ENCODE measurements around the gene ULBP1.
"Not testable (repeated sequence)": the region's sequence is repeated elsewhere in the genome, so short reads cannot be mapped to it uniquely, and the experiment has no call there.

ULBP1 gene

DNA sequence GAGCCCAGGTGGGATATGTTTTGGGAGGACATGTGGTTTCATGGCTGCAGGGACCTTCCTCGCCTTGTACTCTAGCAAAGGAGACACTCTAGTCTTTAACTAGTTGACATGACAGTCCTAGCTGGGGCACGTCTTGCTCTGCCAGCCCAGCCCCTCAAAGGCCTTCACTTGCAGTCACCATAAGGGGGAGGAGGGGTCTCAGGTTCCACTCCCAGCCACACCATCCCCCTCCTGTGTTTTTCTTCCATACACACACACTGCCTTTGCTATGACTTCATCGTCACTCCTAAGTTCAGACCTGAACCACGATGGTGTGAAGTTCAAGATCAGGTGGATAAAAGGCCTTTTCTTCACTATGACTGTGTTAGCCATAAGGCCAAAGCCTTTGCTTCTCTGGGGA, 13.5 kb downstream of the ULBP1 start:
- DNase-seq (ENCODE audit: low spot score): no peak

GRCh38 chr6:149978610-149979009, 14.9 kb downstream of the ULBP1 start:
- no peak for DNase-seq (ENCODE audit: low spot score)

GRCh38 chr6:149979293-149979692, 15.6 kb downstream of the ULBP1 start:
- DNase-seq (ENCODE audit: low spot score): no peak

DNA sequence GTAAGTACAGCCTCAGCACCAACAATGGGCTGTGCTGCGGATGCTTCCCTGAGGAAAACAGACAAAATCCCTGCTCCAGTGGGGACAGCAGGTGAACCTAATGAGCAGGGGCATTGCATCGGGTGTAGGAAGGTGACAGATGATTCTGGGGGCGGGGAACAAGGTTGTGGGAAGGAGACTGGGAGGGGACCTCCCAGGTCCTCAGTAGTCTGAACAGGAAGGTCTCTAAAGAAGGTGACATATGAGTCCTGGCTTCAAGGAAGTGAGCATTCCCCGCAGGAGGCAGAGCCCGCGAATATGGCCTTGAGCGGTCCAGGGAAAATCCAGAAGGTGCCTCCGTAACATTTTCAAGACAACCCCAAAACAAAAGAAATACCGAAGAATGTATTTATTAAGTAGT, 19.4 kb downstream of the ULBP1 start:
- DNase-seq (ENCODE audit: low spot score): no peak

DNA sequence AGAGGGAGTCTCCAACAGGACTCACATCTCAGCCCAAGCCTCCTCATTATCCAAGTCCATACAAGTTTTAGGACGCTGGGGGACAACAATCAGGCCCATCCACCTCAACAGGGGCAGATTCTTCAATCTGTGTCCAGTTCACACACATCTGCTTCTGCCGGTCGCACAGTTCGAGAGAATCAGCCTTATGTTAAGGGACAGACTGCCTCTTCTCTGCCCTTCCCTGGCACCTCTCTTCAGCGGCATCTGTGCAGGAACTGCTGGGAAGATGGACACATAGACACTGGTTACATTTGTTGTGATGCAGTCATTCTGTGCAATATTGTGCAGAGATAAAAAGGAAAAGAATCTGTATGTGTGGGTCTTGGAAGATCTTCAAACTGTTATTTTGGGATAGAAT, 21.0 kb downstream of the ULBP1 start:
- DNase-seq (ENCODE audit: low spot score): no peak

DNA sequence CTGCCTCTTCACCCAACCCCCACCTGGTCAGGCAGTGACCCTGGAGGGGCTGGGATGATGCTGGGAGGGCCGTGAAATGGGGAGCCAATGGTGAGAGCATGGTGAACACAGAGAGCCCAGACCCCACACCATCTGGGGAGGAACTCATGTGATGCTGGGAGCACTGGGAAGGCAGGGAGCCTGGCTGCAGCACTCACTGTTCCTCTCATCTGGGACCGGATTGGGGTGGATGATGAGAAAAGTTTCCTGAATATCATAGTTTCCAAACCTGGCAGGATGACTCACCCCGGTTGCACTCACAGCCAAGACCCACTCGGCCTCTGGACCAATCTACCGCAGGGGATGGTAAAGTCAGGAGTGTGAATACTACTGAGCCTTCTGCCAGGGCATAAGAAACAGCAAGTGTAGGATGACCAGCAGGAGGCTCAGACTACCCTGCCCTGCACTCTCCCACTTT, 21.8 kb downstream of the ULBP1 start:
- DNase-seq (ENCODE audit: low spot score): no peak

DNA sequence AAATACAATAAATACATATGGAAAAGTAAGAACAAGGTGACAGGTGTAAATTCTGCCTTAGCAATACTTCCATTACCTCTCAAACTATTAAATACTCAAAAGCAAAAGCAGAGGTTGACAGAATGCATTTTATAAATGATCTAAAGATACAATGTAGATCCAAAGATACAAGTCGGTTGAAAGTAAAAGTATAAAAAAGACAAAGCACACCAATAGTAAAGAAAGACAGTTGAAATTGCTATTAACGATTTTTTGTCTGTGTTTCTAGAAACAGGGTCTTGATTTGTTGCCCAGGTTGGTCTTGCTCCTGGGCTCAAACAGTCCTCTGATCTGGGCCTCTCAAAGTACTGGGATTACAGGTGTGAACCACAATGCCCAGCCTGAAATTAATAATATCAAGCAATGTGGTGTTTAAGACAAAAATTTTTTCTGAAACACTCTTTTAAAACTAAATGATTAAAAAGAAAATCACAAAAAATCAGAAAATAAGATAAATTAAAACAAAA, 23.9 kb downstream of the ULBP1 start:
- no peak for DNase-seq (ENCODE audit: low spot score)

DNA sequence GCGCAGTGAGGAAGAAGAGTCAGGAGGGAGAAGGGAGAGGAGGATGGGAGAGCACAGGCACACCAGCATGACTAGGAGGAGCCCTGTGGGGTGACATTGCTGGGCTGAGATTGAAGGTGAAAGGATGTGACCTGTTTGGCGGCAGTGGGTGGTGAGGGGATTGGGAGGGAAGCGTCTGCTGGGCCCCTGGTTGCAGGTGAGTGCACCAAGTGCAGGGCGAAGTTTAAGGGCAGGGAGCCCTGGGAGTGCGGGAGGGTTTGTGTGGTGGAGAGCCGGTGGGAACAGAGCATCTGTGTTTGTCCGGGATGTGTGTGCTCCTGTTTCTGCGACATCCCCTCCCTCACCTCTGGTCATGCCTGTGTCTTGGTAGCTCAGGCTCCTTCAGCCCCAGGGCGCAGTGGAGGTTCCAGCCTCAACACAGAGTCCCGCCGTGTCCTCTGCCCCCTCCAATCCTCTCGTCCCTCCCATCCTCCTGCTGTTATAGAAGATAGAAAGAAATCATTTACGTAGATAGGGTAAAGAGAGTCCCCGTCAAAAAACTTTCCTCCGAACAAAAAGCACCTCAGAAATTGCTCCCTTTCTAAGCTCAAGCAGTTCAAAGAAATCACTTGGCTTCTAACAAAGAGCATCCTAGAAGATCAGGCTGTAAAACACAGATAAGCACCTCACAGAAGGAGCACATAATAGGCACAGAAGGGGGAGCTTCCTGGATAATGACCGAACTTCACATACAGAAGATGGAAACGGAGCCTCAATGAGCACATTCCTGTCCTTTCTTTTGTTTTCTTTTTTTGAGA, 25.0 kb downstream of the ULBP1 start:
- no peak for DNase-seq (ENCODE audit: low spot score)

DNA sequence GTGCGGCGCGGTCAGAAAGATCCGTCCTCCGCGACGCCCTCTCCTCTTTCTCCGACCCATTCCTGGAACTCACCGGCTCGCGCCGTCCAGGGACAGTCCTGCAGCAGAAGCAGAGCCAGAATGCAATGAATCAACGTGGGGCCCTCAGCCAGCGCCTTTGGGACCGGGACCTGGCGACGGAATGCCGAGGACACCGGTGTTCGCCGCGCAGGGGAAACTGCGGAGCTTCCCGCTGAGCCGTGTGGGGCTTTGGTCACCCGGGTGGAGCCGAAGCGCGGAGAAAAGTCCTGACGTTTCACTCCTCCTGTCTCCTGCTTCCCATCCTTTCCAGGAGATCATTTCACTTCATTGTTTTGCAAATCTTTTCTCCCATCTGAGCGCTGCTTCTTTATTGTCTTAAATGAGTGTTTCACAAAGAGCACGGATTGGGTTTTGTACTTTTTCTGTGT, 26.5 kb downstream of the ULBP1 start:
- DNase-seq (ENCODE audit: low spot score): no peak

- DNase-seq (ENCODE audit: low spot score): no peak
These were observed 27.1 kb downstream of the ULBP1 start for GRCh38 chr6:149990661-149991471.

- DNase-seq (ENCODE audit: low spot score): not testable (repeated sequence)
These were observed 27.7 kb downstream of the ULBP1 start for GRCh38 chr6:149991472-149991795.

DNA sequence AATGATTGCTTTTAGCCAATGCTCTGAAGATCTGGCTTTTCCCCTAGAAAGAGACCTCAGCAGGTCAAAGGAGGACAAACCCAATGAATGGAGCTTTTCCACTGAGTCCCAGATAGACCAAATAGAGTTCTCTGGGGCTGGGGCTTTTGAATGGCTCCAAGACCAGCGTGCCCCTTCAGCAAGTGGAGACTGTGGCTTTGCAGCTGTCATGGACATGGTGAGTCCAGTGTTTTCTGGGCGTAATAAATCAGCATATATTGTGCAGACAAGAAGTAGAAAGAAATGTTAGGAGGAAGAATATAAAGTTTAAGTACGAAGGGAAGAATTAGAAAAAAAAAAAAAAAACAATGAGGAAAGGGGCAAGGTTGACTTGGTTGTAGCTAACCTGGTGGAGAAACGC, 28.1 kb downstream of the ULBP1 start:
- DNase-seq (ENCODE audit: low spot score): no peak

GRCh38 chr6:149995235-149995750, 31.6 kb downstream of the ULBP1 start:
- DNase-seq (ENCODE audit: low spot score): no peak

GRCh38 chr6:149995971-149996370, 32.2 kb downstream of the ULBP1 start:
- no peak for DNase-seq (ENCODE audit: low spot score)

GRCh38 chr6:149999636-150000035, 35.9 kb downstream of the ULBP1 start:
- no peak for DNase-seq (ENCODE audit: low spot score)

- DNase-seq (ENCODE audit: low spot score): peak; percentile 18
These were observed 37.7 kb downstream of the ULBP1 start for GRCh38 chr6:150001295-150002008.

GRCh38 chr6:150002710-150003109, 39.0 kb downstream of the ULBP1 start:
- DNase-seq (ENCODE audit: low spot score): no peak

DNA sequence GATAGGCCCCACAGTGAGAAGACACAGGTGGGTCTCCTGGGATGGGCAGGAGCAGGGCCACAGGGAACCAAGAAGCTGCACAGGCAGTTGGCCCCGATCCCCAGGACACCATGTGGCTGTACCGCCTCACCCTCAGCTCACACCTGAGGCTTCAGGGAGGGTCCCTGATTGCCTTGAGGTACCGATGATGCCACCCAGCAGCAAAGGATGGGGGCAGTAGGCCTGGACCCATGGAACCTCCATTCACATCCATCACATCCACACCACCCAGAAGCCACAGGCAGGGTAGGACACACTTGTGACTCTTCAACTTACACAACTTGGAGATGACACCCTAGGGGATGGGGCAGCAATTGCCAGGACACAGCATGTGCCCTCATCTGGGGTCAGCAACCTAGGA, 39.9 kb downstream of the ULBP1 start:
- DNase-seq (ENCODE audit: low spot score): not testable (repeated sequence)

DNA sequence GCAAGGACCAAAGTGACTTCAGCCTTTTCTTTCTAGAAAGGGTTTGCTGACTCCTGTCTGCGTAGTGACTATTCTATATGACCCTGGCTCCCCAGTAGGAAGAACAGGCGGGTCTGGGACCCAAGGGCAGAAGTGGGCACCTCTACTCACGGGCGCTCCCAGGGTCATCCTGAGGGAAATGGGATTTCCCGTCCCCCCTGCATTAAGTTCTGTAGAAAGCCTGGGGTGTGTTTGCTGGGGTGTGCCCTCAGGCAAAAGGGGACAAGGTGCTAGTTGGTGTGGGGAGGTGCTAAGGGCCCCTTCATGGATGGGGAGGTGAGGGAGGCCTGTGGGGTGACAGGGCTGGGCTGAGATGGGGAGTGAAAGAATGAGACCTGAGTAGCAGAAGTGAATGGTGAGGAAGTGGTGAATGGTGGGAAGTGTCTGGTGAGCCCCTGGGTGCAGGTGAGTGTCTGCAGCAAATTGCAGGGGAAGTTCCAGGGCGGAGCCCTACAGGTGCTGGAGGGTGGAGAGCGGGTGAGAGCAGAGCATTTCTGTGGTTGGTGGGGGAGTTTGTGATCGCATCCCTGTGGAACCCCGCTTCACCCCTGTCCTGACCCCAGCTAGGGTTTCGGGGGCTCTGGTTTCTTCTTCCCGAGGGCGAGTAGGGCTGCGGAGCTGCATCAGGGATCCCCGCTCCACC, 40.5 kb downstream of the ULBP1 start:
- DNase-seq (ENCODE audit: low spot score): peak; percentile 71

GRCh38 chr6:150004783-150005717, 41.3 kb downstream of the ULBP1 start:
- DNase-seq (ENCODE audit: low spot score): peak; percentile 90

Measured in CD4-positive, alpha-beta T cell treated with Interleukin-2 at 100 ng/mL for 4 hours (primary cell).